GM06990 (cell line): Measurements from ENCODE around the gene REM2.

ENCODE experiments used
- DNase-seq: peaks from one replicate; pipeline ENCODE4 v3.0.0-alpha.2; 2011; ENCODE audit not compliant: insufficient read length; ENCODE audit errors: extremely low read depth
- H3K27me3 ChIP-seq: replicated peaks from 2 replicates; pipeline ENCODE4 v1.6.0; 2011; ENCODE audit warnings: low read length; ENCODE audit not compliant: control insufficient read depth, insufficient read depth
- H3K36me3 ChIP-seq: 2 replicates; pipeline ENCODE4 v1.5.1; 2011; ENCODE audit warnings: low read length; ENCODE audit not compliant: control insufficient read depth, insufficient read depth
- H3K4me3 ChIP-seq: replicated peaks from 2 replicates; pipeline ENCODE4 v1.5.1; 2011; ENCODE audit warnings: low read depth, mild to moderate bottlenecking, control low read depth, low read length
- CTCF ChIP-seq: IDR thresholded peaks from 2 replicates; pipeline ENCODE4 v1.5.1; 2011; ENCODE audit warnings: low read length, control low read depth, mild to moderate bottlenecking, inconsistent platforms; ENCODE audit not compliant: insufficient read depth, poor library complexity, severe bottlenecking

REM2 gene

GRCh38 chr14:22837750-22838538 lies 45.1 kb upstream of the REM2 start:
- Histone ChIP-seq H3K4me3 (no peak overlapping the region), H3K27me3 (no peaks in the 10 kb centered on the region), H3K36me3 (peaks cover 5% of the 10 kb centered on the region)
- TF ChIP-seq CTCF, result no peak
- DNase-seq, result no peak

- no peak for DNase-seq
- Histone ChIP-seq H3K4me3 (no peak overlapping the region), H3K27me3 (no peaks in the 10 kb centered on the region), H3K36me3 (peaks cover 5% of the 10 kb centered on the region)
- TF ChIP-seq CTCF, result no peak
These were observed 44.4 kb upstream of the REM2 start for GRCh38 chr14:22838631-22839041.

- Histone ChIP-seq H3K27me3 (no peaks in the 10 kb centered on the region), H3K36me3 (peaks cover 2% of the 10 kb centered on the region), H3K4me3 (no peak overlapping the region)
- no peak for TF ChIP-seq CTCF
- no peak for DNase-seq
These were observed 43.8 kb upstream of the REM2 start for GRCh38 chr14:22839159-22839779.

GRCh38 chr14:22841311-22841710 lies 41.7 kb upstream of the REM2 start:
- Histone ChIP-seq H3K36me3 (no peaks in the 10 kb centered on the region), H3K27me3 (no peaks in the 10 kb centered on the region), H3K4me3 (no peak overlapping the region)
- TF ChIP-seq CTCF, result no peak
- DNase-seq, result no peak

- DNase-seq, result no peak
- TF ChIP-seq CTCF, result no peak
- no peaks in the 10 kb centered on the region for H3K27me3 ChIP-seq
- no peak overlapping the region for H3K4me3 ChIP-seq
- no peaks in the 10 kb centered on the region for H3K36me3 ChIP-seq
These were observed 41.3 kb upstream of the REM2 start for GRCh38 chr14:22841769-22842168.
